SU-DHL-6 (cell line): ENCODE measurements around the gene HSD17B12.

Source experiments
- H2AFZ ChIP-seq: fragments of 200-600 bp; sonication (generic); 2 replicates; pipeline ENCODE4 v1.6.1; 2014; ENCODE audit warnings: low read depth, mild to moderate bottlenecking, moderate library complexity, mixed read lengths, antibody characterized with exemption, low read length; ENCODE audit not compliant: severe bottlenecking
- H3F3A ChIP-seq: fragments of 200-600 bp; shearing (Covaris generic); 2 replicates; pipeline ENCODE4 v1.6.0; 2016; ENCODE audit warnings: antibody characterized with exemption, mild to moderate bottlenecking; ENCODE audit not compliant: insufficient read depth
- H3K27ac ChIP-seq: fragments of 200-600 bp; sonication (generic); 2 replicates; pipeline ENCODE4 v1.5.1; 2016; ENCODE audit warnings: low read depth, mild to moderate bottlenecking, low read length, moderate library complexity, mixed read lengths
- H3K27me3 ChIP-seq: fragments of 200-600 bp; sonication (generic), shearing (Covaris generic); 2 replicates; pipeline ENCODE4 v1.6.0; 2014; ENCODE audit warnings: mild to moderate bottlenecking, low read length
- H3K36me3 ChIP-seq: fragments of 200-600 bp; sonication (generic); 2 replicates; pipeline ENCODE4 v1.6.1; 2014; ENCODE audit warnings: mild to moderate bottlenecking, low read length, mixed read lengths
- H3K4me2 ChIP-seq: fragments of 300-600, 200-600 bp; shearing (Covaris generic), sonication (generic); 2 replicates; pipeline ENCODE4 v1.6.0; 2014; ENCODE audit warnings: low read length, low read depth, mild to moderate bottlenecking; ENCODE audit not compliant: poor library complexity, severe bottlenecking
- H3K4me3 ChIP-seq: fragments of 200-600 bp; sonication (generic); 2 replicates; pipeline ENCODE4 v1.5.1; 2014; ENCODE audit warnings: antibody characterized with exemption, low read length, mild to moderate bottlenecking, mixed read lengths; ENCODE audit not compliant: insufficient read depth, poor library complexity, severe bottlenecking
- H3K79me2 ChIP-seq: fragments of 200-600 bp; sonication (generic); 2 replicates; pipeline ENCODE4 v1.6.1; 2014; ENCODE audit warnings: mild to moderate bottlenecking, low read length, moderate library complexity; ENCODE audit not compliant: insufficient read depth
- H3K9ac ChIP-seq: fragments of 200-600 bp; sonication (generic); 2 replicates; pipeline ENCODE4 v1.7.0; 2014; ENCODE audit warnings: mild to moderate bottlenecking, low read length
- H3K9me2 ChIP-seq: fragments of 200-600 bp; sonication (generic); replicated peaks from 2 replicates; pipeline ENCODE4 v1.6.1; 2014; ENCODE audit warnings: low read length; ENCODE audit not compliant: insufficient read depth
- H3K9me3 ChIP-seq: fragments of 200-600 bp; sonication (generic); 2 replicates; pipeline ENCODE4 v1.6.1; 2014; ENCODE audit warnings: low read length, mixed read lengths; ENCODE audit not compliant: insufficient read depth
- H4K20me1 ChIP-seq: fragments of 200-600 bp; sonication (generic); 2 replicates; pipeline ENCODE4 v1.6.1; 2014; ENCODE audit warnings: low read depth, mild to moderate bottlenecking, antibody characterized with exemption, low read length, moderate library complexity, mixed read lengths
- CTCF ChIP-seq: fragments of 200-600 bp; sonication (generic); IDR thresholded peaks from one replicate; pipeline ENCODE4 v1.5.1; 2017; ENCODE audit warnings: antibody characterized with exemption, mild to moderate bottlenecking, low read length, moderate library complexity; ENCODE audit not compliant: insufficient read depth, poor library complexity, severe bottlenecking
- EZH2phosphoT487 ChIP-seq: fragments of 200-600 bp; sonication (generic), shearing (Covaris generic); conservative IDR thresholded peaks from 2 replicates; pipeline ENCODE4 v1.6.1; 2018; ENCODE audit warnings: mild to moderate bottlenecking, antibody characterized with exemption, low read length, moderate library complexity, mixed read lengths

The HSD17B12 gene

GRCh38 chr11:43880640-43881159 lies 200.2 kb downstream of the HSD17B12 start, which contains the start of gene ALKBH3:
TSS of gene ALKBH3 (plus strand) at chr11:43880831. CDS start at chr11:43882653, 1,822 bp downstream.
- H3K27ac ChIP-seq = no peak within 1 kb of the TSS

DNA sequence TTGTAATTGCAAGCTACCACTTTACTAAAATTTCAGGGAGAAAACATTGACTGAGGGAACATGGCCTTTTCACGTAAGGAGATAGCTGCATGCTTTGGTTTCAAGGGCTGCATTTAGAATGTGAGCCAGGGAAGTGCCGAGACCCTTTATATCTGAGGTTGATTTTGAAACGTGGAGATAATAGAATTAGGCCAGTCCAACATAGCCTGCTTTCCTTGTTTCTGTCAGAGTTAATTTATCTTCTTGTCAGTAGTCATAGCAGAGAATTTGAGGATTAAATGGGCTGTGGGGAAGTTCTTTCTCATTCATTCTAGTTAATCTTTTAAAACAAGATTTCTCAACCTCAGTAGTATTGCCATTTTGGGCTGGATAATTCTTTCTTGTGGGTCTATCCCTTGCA lies 212.3 kb downstream of the HSD17B12 start:
- TF ChIP-seq EZH2phosphoT487 (no peak), CTCF (no peak)
- H3K4me2 ChIP-seq = no peak overlapping the region
- H3K79me2 ChIP-seq = no peaks in the 10 kb centered on the region
- no peaks in the 10 kb centered on the region for H3K9me3 ChIP-seq
- no peak overlapping the region for H3K4me3 ChIP-seq
- no peaks in the 10 kb centered on the region for H3K36me3 ChIP-seq
- H2AFZ ChIP-seq = no peak overlapping the region
- no peaks in the 10 kb centered on the region for H3K9me2 ChIP-seq
- no peaks in the 10 kb centered on the region for H4K20me1 ChIP-seq
- no peak overlapping the region for H3K27ac ChIP-seq
- no peaks in the 10 kb centered on the region for H3K27me3 ChIP-seq
- no peaks in the 10 kb centered on the region for H3F3A ChIP-seq
- no peak overlapping the region for H3K9ac ChIP-seq

More at GRCh38 chr11:43880640-43881159, 200.2 kb downstream of the HSD17B12 start, which contains the start of gene ALKBH3:
- no peaks in the 10 kb centered on the region for H3K9me3 ChIP-seq
- H3K27me3 ChIP-seq = no peaks in the 10 kb centered on the region
- H3K4me2 ChIP-seq = no peak within 1 kb of the TSS
- no peak within 1 kb of the TSS for H3K9ac ChIP-seq
- H3F3A ChIP-seq = no peaks in the 10 kb centered on the region
- no peaks in the 10 kb centered on the region for H3K36me3 ChIP-seq
- H2AFZ ChIP-seq = no peak within 1 kb of the TSS
- H4K20me1 ChIP-seq = no peaks in the 10 kb centered on the region
- no peaks in the 10 kb centered on the region for H3K79me2 ChIP-seq
- TF ChIP-seq EZH2phosphoT487 (no peak), CTCF (no peak)
- no peaks in the 10 kb centered on the region for H3K9me2 ChIP-seq
- no peak within 1 kb of the TSS for H3K4me3 ChIP-seq

DNA sequence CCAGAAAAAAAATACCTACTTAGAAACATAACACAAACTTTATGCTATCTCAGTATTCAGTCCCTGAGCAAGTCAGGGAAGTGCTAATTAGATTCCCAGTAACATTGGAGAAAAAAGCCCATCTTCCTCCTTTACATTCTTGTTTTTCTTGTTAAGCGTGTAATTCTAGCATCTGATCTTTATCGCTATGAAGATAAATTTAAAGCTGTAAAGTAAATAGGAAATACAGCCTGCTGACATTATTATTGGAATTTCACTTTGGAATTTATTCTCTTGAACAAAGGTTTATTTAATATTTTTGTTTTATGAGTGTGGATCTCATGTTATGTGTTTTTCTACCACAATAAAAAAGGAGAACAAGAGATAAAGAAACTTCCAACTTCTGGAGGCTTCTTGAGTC lies 214.0 kb downstream of the HSD17B12 start:
- Histone ChIP-seq H3K4me3 (no peak overlapping the region), H2AFZ (no peak overlapping the region), H3K36me3 (no peaks in the 10 kb centered on the region), H3K9ac (no peak overlapping the region), H4K20me1 (no peaks in the 10 kb centered on the region), H3K9me3 (no peaks in the 10 kb centered on the region), H3K9me2 (no peaks in the 10 kb centered on the region), H3K4me2 (no peak overlapping the region), H3K27me3 (no peaks in the 10 kb centered on the region), H3F3A (no peaks in the 10 kb centered on the region), H3K27ac (no peak overlapping the region), H3K79me2 (no peaks in the 10 kb centered on the region)
- TF ChIP-seq EZH2phosphoT487 (no peak), CTCF (no peak)
